ENCODE data around the gene ZNF597.
A peak's percentile ranks its signal among the peaks of the same experiment; 100 is the strongest.

Gene ZNF597

GRCh38 chr16:3457434-3458252 lies 14.3 kb upstream of the ZNF597 start:
- DNase-seq (ENCODE audit: low read depth in 2 of 3, low spot score in 1 of 3) = peak; percentile 74 to 87 (median 80)

DNA sequence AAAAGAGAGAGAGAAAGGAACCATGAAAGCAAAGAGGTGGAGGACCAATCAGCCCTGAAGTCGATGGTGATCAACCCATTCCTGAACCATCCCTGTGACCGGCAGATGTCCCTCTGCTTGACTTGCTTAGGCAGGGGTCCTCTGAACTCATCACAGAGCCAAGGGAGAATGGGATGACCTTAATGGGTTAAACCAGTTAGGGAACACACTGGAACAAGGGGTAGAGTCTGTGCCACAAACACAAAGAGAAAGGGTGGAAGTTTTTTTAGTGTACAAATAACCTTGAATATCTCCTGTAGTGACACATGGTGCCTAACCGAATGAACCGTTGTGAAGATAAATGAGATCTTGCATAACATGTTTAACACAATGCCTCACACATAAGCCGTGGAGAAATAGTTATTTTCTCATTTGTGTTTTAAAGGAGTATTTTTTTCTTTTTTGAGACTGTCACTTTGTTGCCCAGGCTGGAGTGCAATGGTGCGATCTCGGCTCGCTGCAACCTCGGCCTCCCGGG lies 11.4 kb upstream of the ZNF597 start:
- DNase-seq (ENCODE audit: low read depth in 2 of 3, low spot score in 1 of 3) = no peak

GRCh38 chr16:3454093-3454492 lies 10.8 kb upstream of the ZNF597 start:
- no peak for DNase-seq (ENCODE audit: low read depth in 2 of 3, low spot score in 1 of 3)

DNA sequence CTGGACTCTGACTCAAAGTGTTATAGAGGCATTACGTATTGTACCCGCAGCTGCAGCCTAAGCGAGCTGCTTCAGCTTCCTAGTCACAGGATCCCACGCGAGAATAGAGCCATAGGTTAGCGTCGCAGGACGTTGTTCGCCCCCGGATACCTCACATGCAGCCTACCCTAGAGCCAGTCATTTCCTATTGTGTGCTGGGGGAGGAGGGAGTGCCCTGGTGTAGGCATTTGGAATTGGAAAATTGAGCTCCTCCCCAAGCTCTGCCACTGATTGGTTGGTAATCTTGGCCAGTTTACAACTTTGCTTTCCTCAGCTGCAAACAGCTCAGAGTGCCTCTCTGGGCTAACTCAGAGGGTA lies 706 bp upstream of the ZNF597 start:
- DNase-seq (ENCODE audit: low read depth in 2 of 3, low spot score in 1 of 3) = peak in 2 of 3 donors; percentile 27 to 44

GRCh38 chr16:3439637-3440036 lies 3.7 kb downstream of the ZNF597 start:
- no peak for DNase-seq (ENCODE audit: low read depth in 2 of 3, low spot score in 1 of 3)

DNA sequence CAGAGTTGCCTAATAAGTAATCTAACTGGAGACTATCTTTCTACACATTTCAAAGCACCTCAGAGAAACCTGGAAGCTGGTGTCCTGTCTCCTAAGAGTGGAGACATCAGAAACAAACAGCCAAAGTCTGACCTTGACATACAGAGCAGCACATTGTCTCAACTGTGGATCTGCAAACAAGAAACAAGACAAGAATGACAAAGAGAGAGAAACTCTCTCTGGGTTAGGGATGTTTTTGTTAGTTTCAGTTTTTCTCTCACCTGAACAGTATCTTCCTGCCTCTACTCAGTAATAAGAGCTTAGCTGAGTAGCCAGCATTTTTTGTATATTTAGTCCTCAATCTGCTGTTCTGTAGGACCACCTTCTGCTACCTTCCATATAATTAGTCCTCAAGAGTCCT lies 8.9 kb downstream of the ZNF597 start:
- DNase-seq (ENCODE audit: low read depth in 2 of 3, low spot score in 1 of 3) = no peak

GRCh38 chr16:3431779-3432219 lies 11.5 kb downstream of the ZNF597 start:
- DNase-seq (ENCODE audit: low read depth in 2 of 3, low spot score in 1 of 3) = peak; percentile 49 to 60 (median 53)

GRCh38 chr16:3413730-3414379 lies 29.4 kb downstream of the ZNF597 start:
- DNase-seq (ENCODE audit: low read depth in 2 of 3, low spot score in 1 of 3) = no peak

GRCh38 chr16:3408561-3409197 lies 34.6 kb downstream of the ZNF597 start:
- DNase-seq (ENCODE audit: low read depth in 2 of 3, low spot score in 1 of 3) = no peak

DNA sequence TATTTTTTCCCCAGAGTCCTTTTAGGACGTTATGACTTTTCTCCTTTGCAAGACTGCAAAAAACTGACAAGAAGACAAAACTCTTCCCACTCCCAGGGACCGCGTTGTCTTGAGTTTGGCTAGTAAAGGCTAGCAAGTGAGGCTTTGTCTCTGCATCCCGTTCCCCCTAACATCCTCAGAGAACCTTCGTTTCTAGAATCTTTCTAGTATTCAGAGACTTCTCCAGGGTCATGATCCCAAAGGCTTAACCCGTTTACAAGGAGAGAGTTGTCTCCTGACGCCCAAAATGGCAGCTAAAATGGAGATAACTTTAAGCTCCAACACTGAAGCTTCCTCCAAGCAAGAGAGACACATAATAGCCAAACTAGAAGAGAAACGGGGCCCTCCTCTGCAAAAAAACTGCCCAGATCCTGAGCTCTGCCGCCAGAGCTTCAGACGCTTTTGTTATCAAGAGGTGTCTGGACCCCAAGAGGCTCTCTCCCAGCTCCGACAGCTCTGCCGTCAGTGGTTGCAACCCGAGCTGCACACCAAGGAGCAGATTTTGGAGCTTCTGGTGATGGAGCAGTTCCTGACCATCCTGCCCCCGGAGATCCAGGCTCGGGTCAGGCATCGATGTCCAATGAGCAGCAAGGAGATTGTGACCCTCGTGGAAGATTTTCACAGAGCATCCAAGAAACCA lies 41.4 kb downstream of the ZNF597 start:
- DNase-seq (ENCODE audit: low read depth in 2 of 3, low spot score in 1 of 3) = no peak

- DNase-seq (ENCODE audit: low read depth in 2 of 3, low spot score in 1 of 3) = peak; percentile 97 to 99 (median 99)
Observed at GRCh38 chr16:3400779-3401688, 42.3 kb downstream of the ZNF597 start, which contains the start of the genes ZNF174 and ZSCAN32. Gene ZNF174 (plus strand): TSS chr16:3401215. CDS start chr16:3402005, 790 bp downstream. Gene ZSCAN32 (minus strand): TSS chr16:3401004. CDS start chr16:3397557, 3,447 bp downstream.

DNA sequence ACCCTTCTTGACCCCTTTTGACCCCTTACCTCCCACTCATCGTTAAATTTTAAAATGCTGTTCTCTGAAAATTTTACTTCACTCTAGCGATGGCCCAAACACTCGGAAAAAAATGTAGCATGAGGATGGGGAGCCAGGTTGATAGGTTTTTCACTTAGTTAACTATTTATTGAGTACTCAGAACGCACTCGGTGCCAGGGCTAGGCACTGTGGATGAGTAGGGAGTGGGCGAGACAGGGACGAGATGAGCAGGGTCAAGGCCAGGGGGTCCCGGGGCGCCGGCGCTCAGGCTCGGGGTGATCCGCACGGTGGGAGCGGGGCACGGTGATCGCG lies 42.9 kb downstream of the ZNF597 start:
- DNase-seq (ENCODE audit: low read depth in 2 of 3, low spot score in 1 of 3) = no peak

DNA sequence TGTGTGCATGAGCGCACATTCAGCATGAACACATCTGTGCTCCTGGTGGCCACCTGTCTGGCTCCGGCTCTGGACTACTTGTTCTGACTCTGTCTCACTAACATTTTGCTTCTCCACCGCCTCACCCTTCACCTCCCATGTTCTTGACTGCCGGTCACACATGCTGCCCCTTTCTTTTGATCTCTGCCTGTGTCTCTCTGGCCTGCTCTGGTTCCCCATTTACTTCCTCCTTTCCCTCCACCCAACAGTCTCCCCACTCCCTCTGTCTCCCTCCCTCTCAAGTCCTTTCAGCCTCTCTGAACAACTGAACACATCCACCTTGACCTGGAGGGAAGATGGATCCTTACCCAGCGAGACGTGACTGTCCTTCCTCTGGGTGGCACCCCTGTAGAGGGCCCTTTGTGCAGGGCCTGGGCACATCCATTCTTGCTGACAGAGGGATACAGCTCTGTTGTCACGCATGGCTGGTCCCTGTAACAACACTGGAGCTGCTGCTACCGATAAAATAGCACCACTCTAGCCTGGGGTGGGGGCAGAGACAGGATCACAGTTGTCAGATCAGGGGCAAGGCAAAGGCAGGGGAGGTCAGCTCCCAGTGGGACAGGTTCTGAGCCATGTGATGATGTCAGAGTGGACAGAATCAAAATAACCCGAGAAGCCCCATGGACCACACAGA lies 53.5 kb downstream of the ZNF597 start:
- no peak for DNase-seq (ENCODE audit: low read depth in 2 of 3, low spot score in 1 of 3)

DNA sequence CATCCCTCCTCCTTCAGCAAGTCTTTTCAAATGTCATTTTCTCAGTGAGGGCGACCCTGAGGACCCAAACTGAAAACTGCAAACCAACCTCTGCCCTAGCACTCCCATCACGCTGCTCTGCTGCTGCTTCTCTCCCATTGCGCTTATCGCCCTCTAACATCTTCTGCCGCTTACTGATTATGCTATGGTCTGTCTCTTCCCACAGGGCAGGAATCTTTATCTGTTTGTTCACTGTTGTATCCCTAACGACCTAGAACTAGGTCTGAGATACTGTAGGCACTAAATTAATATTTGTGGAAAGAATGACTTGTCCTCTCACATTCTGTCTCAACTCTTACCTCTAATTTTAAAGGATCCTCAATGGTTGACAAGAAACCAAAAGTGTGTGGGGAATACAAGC lies 55.0 kb downstream of the ZNF597 start:
- DNase-seq (ENCODE audit: low read depth in 2 of 3, low spot score in 1 of 3) = no peak

DNA sequence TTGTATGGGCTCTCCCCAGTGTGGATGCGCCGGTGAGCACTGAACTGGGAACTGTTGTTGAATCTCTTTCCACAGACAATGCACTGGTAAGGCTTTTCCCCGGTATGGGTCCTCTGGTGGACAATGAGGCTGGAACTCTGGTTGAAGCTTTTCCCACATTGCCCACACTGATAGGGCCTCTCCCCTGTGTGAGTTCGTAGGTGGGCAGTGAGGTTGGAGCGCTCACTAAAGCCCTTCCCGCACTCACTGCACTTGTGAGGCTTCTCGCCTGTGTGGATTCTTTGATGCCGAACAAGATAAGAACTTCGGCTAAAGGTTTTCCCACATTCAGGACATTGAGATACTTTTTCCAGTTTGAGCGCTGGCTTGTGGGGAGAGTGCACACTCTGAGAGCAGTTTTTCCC lies 60.3 kb downstream of the ZNF597 start:
- DNase-seq (ENCODE audit: low read depth in 2 of 3, low spot score in 1 of 3) = no peak
